K562 (cell line): ENCODE measurements around the gene PTPRE. TPM values are rescaled to one million over a fixed set of nuclear protein-coding genes. Genes with fewer than 3 reads are reported as not detected.

Experiments
- ATAC-seq: fragments of 200-7000 bp; cut with Tn5 transposase; 3 replicates; pipeline ENCODE4 v1.9.1; 2020; ENCODE audit warnings: moderate library complexity
- BruUV-seq: library from RNA; stranded (reverse); fragments of 400-500 nt; replicated peaks from 2 replicates; lab custom pipeline; 2021; lab: Mats Ljungman, UMichigan
- CTCF ChIA-PET: fragments of 300-600 bp; formaldehyde crosslinking; extraction: SDS; loops from one replicate; lab custom pipeline; 2021; ENCODE audit warnings: low intra/inter-chr PET ratio; lab: Yijun Ruan, JAX
- POLR2A ChIA-PET: fragments of 300-600, 350-650 bp; sonication (Branson Sonifier 250); formaldehyde crosslinking; extraction: SDS; loops from one replicate; lab custom pipeline; 2021; ENCODE audit warnings: antibody characterized with exemption, inconsistent platforms; lab: Yijun Ruan, JAX
- DNase-seq, 4 experiments: peaks; one replicate each; pipeline versions ENCODE4 v3.0.0 to v3.0.0-alpha.2; 2011 to 2018; ENCODE audit warnings: low spot score in 3 of 4, mixed read lengths in 3 of 4; ENCODE audit errors: extremely low read depth in 1 of 4
- FAIRE-seq: peaks from 2 replicates; lab custom pipeline; 2011; peaks lifted over from hg19 to GRCh38; lab: Jason Lieb, UNC
- H2AFZ ChIP-seq: 2 replicates; pipeline ENCODE4 v1.6.0; 2011; ENCODE audit warnings: low read depth, low read length, control low read depth, inconsistent platforms
- H3K27ac ChIP-seq: fragments of 200-600 bp; 3 replicates; pipeline ENCODE4 v1.8.0; 2011; ENCODE audit warnings: low read depth, mild to moderate bottlenecking, control low read depth, inconsistent platforms, low read length, moderate library complexity, mixed read lengths; ENCODE audit errors: extremely low read depth
- H3K27me3 ChIP-seq, 2 experiments: fragments of 300-600 bp in 1 of 2; 2 replicates in 1 of 2; 3 replicates in 1 of 2; pipeline versions ENCODE4 v1.6.0 to v1.8.0; 2011; ENCODE audit warnings: inconsistent platforms in 2 of 2, low read length in 2 of 2, mild to moderate bottlenecking in 1 of 2, mixed read lengths in 1 of 2, moderate library complexity in 1 of 2; ENCODE audit not compliant: control insufficient read depth in 2 of 2, insufficient read depth in 2 of 2
- H3K36me3 ChIP-seq: fragments of 300-600 bp; 3 replicates; pipeline ENCODE4 v1.8.0; 2011; ENCODE audit warnings: mild to moderate bottlenecking, low read length, inconsistent platforms; ENCODE audit not compliant: control insufficient read depth, insufficient read depth
- H3K4me1 ChIP-seq, 2 experiments: fragments of 200-600 bp in 1 of 2; replicated peaks in 1 of 2; 2 replicates in 1 of 2; 3 replicates in 1 of 2; pipeline versions ENCODE4 v1.5.1 to v1.8.0; 2011; ENCODE audit warnings: inconsistent platforms in 2 of 2, low read length in 2 of 2, mild to moderate bottlenecking in 1 of 2, mixed read lengths in 1 of 2, moderate library complexity in 1 of 2; ENCODE audit not compliant: control insufficient read depth in 2 of 2, insufficient read depth in 2 of 2
- H3K4me2 ChIP-seq: 2 replicates; pipeline ENCODE4 v1.6.1; 2011; ENCODE audit warnings: low read length, control low read depth, inconsistent platforms, mixed read lengths; ENCODE audit not compliant: insufficient read depth
- H3K4me3 ChIP-seq: fragments of 200-600 bp; sonication (generic), shearing (Covaris generic); 2 replicates; pipeline ENCODE4 v1.5.1; 2016; ENCODE audit warnings: control low read depth, inconsistent platforms
- H3K79me2 ChIP-seq: fragments of 200-600 bp; 3 replicates; pipeline ENCODE4 v1.8.0; 2011; ENCODE audit warnings: low read length, inconsistent platforms; ENCODE audit not compliant: control insufficient read depth, insufficient read depth
- H3K9ac ChIP-seq, 2 experiments: 2 replicates each; pipeline versions ENCODE4 v1.6.0 to v1.6.1; 2011; ENCODE audit warnings: low read depth in 2 of 2, low read length in 2 of 2, control low read depth in 1 of 2, inconsistent platforms in 1 of 2, mild to moderate bottlenecking in 1 of 2, mixed read lengths in 1 of 2; ENCODE audit not compliant: insufficient read depth in 1 of 2
- H3K9me1 ChIP-seq: one replicate; pipeline ENCODE4 v1.6.0; 2011; ENCODE audit warnings: inconsistent platforms, mild to moderate bottlenecking, low read length, moderate library complexity; ENCODE audit not compliant: control insufficient read depth, insufficient read depth
- H3K9me3 ChIP-seq: replicated peaks from 2 replicates; pipeline ENCODE4 v1.5.1; 2011; ENCODE audit warnings: low read depth, low read length, inconsistent platforms; ENCODE audit not compliant: control insufficient read depth, insufficient read depth
- H4K20me1 ChIP-seq: replicated peaks from 2 replicates; pipeline ENCODE4 v1.6.1; 2011; ENCODE audit warnings: low read length, inconsistent platforms, mixed read lengths; ENCODE audit not compliant: control insufficient read depth, insufficient read depth
- ARID4B ChIP-seq: sonication (generic); formaldehyde crosslinking; IDR thresholded peaks from 2 replicates; pipeline ENCODE4 v1.8.0; 2022; ENCODE audit warnings: mild to moderate bottlenecking, missing genetic modification reagents
- DPF2 ChIP-seq: fragments of 450-650 bp; IDR thresholded peaks from 2 replicates; pipeline ENCODE4 v1.6.1; 2016
- KAT2B ChIP-seq: IDR thresholded peaks from one replicate; pipeline ENCODE4 v1.6.1; 2012; ENCODE audit warnings: low read depth, mild to moderate bottlenecking, control low read depth, inconsistent platforms, low read length, moderate library complexity
- SREBF2 ChIP-seq: sonication (generic); formaldehyde crosslinking; IDR thresholded peaks from 2 replicates; pipeline ENCODE4 v1.4.0; 2020; ENCODE audit warnings: mild to moderate bottlenecking, missing genetic modification reagents
- TAF15 ChIP-seq: fragments of 200-400 bp; formaldehyde crosslinking; IDR thresholded peaks from 2 replicates; pipeline ENCODE4 v1.6.1; 2017; ENCODE audit warnings: mild to moderate bottlenecking, low read depth, low read length, moderate library complexity
- TAL1 ChIP-seq: fragments of 450-650 bp; IDR thresholded peaks from 2 replicates; pipeline ENCODE4 v1.6.1; 2016; ENCODE audit warnings: mild to moderate bottlenecking
- YBX1 ChIP-seq: fragments of 450-650 bp; IDR thresholded peaks from 2 replicates; pipeline ENCODE4 v1.7.1; 2016; ENCODE audit warnings: mild to moderate bottlenecking
- ZBTB34 ChIP-seq: fragments of 250-450 bp; sonication (Bioruptor Pico); IDR thresholded peaks from 2 replicates; pipeline ENCODE4 v1.8.0; 2021; ENCODE audit warnings: mild to moderate bottlenecking, moderate library complexity
- ZNF655 ChIP-seq: fragments of 250-450 bp; sonication (Bioruptor Pico); IDR thresholded peaks from 2 replicates; pipeline ENCODE4 v1.5.0; 2021
- WGBS: fragments of 100-300 bp; shearing (Covaris generic); methylation state at CpG from one replicate; pipeline ENCODE4 v1.1.6; 2016; ENCODE audit warnings: low coverage, mixed read lengths; ENCODE audit not compliant: insufficient coverage; ENCODE audit errors: missing lambda C conversion rate; 5-methylcytosine and 5-hydroxymethylcytosine counted together
- in situ Hi-C: fragments of 300-500 bp; cut with MboI; formaldehyde crosslinking; loops from 4 replicates; pipeline ENCODE4 v1.15.0; 2018; ENCODE audit warnings: inconsistent platforms, mixed read lengths
- intact Hi-C: fragments of 100-400 bp; cut with micrococcal nuclease; formaldehyde crosslinking; loops from 2 replicates; pipeline ENCODE4 v1.14.2; 2022
- polyA plus RNA-seq, 8 experiments: library from polyadenylated mRNA; depleted of rRNA in 4 of 8; stranded (reverse) in 5 of 8; unstranded in 3 of 8; fragments of >200 nt; fragmentation: Nextera tagmentation in 2 of 8; fragmentation: Illumina TruSeq in 1 of 8; extraction: Ambion mirVana in 2 of 8; extraction: Trizol in 1 of 8; gene quantifications; 2 replicates each; pipeline versions ENCODE4 v1.2.1 to v1.2.3, GENCODE V29; 2011 to 2014; ENCODE audit warnings: inconsistent platforms in 1 of 8, missing spikeins in 1 of 8
- total RNA-seq, 7 experiments: library from RNA; depleted of rRNA in 6 of 7; stranded (reverse); fragments of >200 nt in 6 of 7; fragmentation: Illumina TruSeq in 2 of 7; extraction: Trizol in 2 of 7; gene quantifications; 2 replicates each; pipeline versions ENCODE4 v1.2.1 to v1.2.3, GENCODE V29; 2011 to 2021; ENCODE audit warnings: low replicate concordance in 1 of 7

Gene PTPRE
- total and polyA plus RNA-seq, 9 of the 15 experiments (the other 6 are each of a cell fraction or from before 2014, with no cell fraction given): 0.01 to 0.13 (median 0.04) TPM; not detected in 4

- no peak for TF ChIP-seq SREBF2
- TF ChIP-seq YBX1: no peak
- TF ChIP-seq ZBTB34 (CRISPR knock-in tag): no peak
- TF ChIP-seq, all 486 proteins: peak for 0
- ChIA-PET CTCF (no interaction called here), POLR2A (no interaction called here)
- ATAC-seq (no peak), DNase-seq (no peak), FAIRE-seq (no peak)
- Histone ChIP-seq H3K79me2 (no peaks in the 10 kb centered on the region), H2AFZ (no peak overlapping the region), H3K27ac (no peak overlapping the region), H3K9ac (no peak overlapping the region), H3K27me3 (peaks cover 0 to 4% of the 10 kb centered on the region in 2 experiments; a peak in 1 of 5 replicates), H4K20me1 (no peaks in the 10 kb centered on the region), H3K4me1 (no peaks in the 10 kb centered on the region), H3K9me3 (no peaks in the 10 kb centered on the region), H3K4me2 (no peak overlapping the region), H3K4me3 (no peak overlapping the region), H3K36me3 (no peaks in the 10 kb centered on the region), H3K9me1 (no peaks in the 10 kb centered on the region)
- BruUV-seq: no TSS peak
- intact Hi-C loops (no loop called here), in situ Hi-C loops (no loop called here)
- 0% methylated on average over 8 of the region's 8 CpGs for WGBS
Observed at GRCh38 chr10:127882391-127882790, 24.5 kb upstream of the PTPRE start.

- Histone ChIP-seq H3K27me3 (peaks cover 0 to 4% of the 10 kb centered on the region in 2 experiments; a peak in 1 of 5 replicates), H3K9ac (no peak overlapping the region), H2AFZ (no peak overlapping the region), H3K9me1 (no peaks in the 10 kb centered on the region), H3K9me3 (no peaks in the 10 kb centered on the region), H3K4me3 (no peak overlapping the region), H3K27ac (no peak overlapping the region), H3K36me3 (no peaks in the 10 kb centered on the region), H4K20me1 (no peaks in the 10 kb centered on the region), H3K4me1 (no peaks in the 10 kb centered on the region), H3K79me2 (no peaks in the 10 kb centered on the region), H3K4me2 (no peak overlapping the region)
- no TSS peak for BruUV-seq
- intact Hi-C loops: no loop called here
- DNase-seq (no peak), FAIRE-seq (no peak), ATAC-seq (no peak)
- ChIA-PET POLR2A (no interaction called here), CTCF (no interaction called here)
- in situ Hi-C loops: no loop called here
- 4% methylated on average over 3 of the region's 4 CpGs for WGBS
- TF ChIP-seq TAL1 (no peak), DPF2 (no peak), KAT2B (no peak), TAF15 (no peak), ARID4B (CRISPR knock-in tag) (no peak), ZNF655 (CRISPR knock-in tag) (no peak)
Observed at GRCh38 chr10:127882801-127883459, 24.0 kb upstream of the PTPRE start.
